ENCODE data around the gene ARHGAP27. TPM values are rescaled to one million over a fixed set of nuclear protein-coding genes. Genes with fewer than 3 reads are reported as not detected.
A peak's percentile ranks its signal among the peaks of the same experiment; 100 is the strongest.

Gene ARHGAP27
- total and polyA plus RNA-seq, 2 of the 13 experiments (the other 11 are each of a cell fraction or from before 2014, with no cell fraction given), result 15.5 to 18.9 TPM

DNA sequence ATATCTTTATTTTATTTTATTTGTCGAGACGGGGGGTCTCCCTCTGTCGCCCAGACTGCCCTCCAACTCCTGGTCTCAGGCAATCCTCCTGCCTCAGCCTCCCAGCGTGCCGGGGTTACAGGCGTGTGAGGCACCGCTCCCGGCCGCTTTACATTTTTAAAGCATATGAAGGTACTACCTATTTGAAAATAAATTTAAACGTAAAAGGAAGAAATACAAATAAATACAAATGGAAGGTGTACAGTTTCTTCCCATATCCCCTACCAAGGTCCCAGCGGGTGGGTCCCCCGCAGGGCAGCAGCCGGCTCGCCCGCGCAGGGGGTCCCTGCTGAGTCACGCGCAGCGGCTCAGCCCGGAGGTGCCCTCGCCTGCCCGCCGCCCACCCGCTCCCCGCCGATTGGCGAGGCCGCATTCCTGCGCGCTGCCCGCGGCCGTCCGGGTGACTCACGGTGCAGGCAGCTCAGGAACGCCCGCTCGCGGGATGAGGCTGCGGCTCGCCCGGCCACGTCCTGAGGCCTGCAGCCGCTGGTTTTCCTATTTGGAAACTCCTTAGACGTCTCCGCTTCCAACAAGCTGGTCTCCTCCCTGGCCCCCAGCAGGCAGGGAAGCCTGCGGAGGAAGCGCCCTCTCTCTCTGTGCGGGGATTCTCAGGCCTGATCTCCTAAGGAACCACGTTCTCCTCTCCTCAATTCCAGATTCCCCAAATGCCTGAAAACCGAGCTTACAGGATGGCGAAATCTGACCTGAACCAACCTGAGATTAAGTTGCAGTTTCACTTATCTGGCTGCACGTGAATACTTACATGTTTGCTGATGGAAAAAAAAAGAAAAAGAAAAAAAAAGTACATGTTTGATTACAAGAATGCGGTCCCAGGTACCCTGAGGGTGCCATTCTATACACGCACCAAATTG, 61.0 kb downstream of the ARHGAP27 start (continued):
- TF ChIP-seq, protein P1, sequence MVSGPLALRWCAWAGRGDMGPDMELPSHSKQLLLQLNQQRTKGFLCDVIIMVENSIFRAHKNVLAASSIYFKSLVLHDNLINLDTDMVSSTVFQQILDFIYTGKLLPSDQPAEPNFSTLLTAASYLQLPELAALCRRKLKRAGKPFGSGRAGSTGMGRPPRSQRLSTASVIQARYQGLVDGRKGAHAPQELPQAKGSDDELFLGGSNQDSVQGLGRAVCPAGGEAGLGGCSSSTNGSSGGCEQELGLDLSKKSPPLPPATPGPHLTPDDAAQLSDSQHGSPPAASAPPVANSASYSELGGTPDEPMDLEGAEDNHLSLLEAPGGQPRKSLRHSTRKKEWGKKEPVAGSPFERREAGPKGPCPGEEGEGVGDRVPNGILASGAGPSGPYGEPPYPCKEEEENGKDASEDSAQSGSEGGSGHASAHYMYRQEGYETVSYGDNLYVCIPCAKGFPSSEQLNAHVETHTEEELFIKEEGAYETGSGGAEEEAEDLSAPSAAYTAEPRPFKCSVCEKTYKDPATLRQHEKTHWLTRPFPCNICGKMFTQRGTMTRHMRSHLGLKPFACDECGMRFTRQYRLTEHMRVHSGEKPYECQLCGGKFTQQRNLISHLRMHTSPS (CRISPR knock-in tag; IDR thresholded peaks at IDR 0.05; ENCODE audit: low read depth), result peak; percentile 93
- TF ChIP-seq REXO4 (CRISPR knock-in tag; IDR thresholded peaks at IDR 0.05; ENCODE audit: borderline replicate concordance) (no peak), ELF3 (CRISPR knock-in tag; IDR thresholded peaks at IDR 0.05) (peak; percentile 37; the same call in 1 of the 2 replicates), ZNF772 (CRISPR knock-in tag; IDR thresholded peaks at IDR 0.05) (no peak; the same call in 1 of the 2 replicates), SRF (IDR thresholded peaks at IDR 0.05; ENCODE audit: low read depth, low read length) (no peak), CHD4 (IDR thresholded peaks at IDR 0.05; ENCODE audit: borderline replicate concordance, low read length) (0 out of 2 replicates have a peak, but pooled peaks have one; percentile 22), FOSL2 (CRISPR knock-in tag; IDR thresholded peaks at IDR 0.05) (peak; percentile 99), U2AF1 (optimal IDR thresholded peaks at IDR 0.05; ENCODE audit: low read depth, low read length) (no peak), NFYB (CRISPR knock-in tag; IDR thresholded peaks at IDR 0.05) (peak; percentile 26; the same call in 1 of the 2 replicates), ZNF101 (CRISPR knock-in tag; IDR thresholded peaks at IDR 0.05; ENCODE audit: borderline replicate concordance, low read depth) (no peak), ZFP82 (CRISPR knock-in tag; IDR thresholded peaks at IDR 0.05; ENCODE audit: borderline replicate concordance) (no peak), HMGA1 (CRISPR knock-in tag; conservative IDR thresholded peaks at IDR 0.05) (no peak), ZNF256 (CRISPR knock-in tag; conservative IDR thresholded peaks at IDR 0.05) (no peak), ZBTB8A (CRISPR knock-in tag; IDR thresholded peaks at IDR 0.05; ENCODE audit: borderline replicate concordance, low read depth) (no peak), TOPORS (CRISPR knock-in tag; IDR thresholded peaks at IDR 0.05) (no peak), ZFP62 (CRISPR knock-in tag; IDR thresholded peaks at IDR 0.05) (no peak), THYN1 (CRISPR knock-in tag; IDR thresholded peaks at IDR 0.05; ENCODE audit: borderline replicate concordance, low read depth) (no peak)
- TF ChIP-seq, protein P2, sequence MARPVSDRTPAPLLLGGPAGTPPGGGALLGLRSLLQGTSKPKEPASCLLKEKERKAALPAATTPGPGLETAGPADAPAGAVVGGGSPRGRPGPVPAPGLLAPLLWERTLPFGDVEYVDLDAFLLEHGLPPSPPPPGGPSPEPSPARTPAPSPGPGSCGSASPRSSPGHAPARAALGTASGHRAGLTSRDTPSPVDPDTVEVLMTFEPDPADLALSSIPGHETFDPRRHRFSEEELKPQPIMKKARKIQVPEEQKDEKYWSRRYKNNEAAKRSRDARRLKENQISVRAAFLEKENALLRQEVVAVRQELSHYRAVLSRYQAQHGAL (CRISPR knock-in tag; IDR thresholded peaks at IDR 0.05; ENCODE audit: not compliant biosample characterization), result peak; percentile 69
- TF ChIP-seq, protein P3, sequence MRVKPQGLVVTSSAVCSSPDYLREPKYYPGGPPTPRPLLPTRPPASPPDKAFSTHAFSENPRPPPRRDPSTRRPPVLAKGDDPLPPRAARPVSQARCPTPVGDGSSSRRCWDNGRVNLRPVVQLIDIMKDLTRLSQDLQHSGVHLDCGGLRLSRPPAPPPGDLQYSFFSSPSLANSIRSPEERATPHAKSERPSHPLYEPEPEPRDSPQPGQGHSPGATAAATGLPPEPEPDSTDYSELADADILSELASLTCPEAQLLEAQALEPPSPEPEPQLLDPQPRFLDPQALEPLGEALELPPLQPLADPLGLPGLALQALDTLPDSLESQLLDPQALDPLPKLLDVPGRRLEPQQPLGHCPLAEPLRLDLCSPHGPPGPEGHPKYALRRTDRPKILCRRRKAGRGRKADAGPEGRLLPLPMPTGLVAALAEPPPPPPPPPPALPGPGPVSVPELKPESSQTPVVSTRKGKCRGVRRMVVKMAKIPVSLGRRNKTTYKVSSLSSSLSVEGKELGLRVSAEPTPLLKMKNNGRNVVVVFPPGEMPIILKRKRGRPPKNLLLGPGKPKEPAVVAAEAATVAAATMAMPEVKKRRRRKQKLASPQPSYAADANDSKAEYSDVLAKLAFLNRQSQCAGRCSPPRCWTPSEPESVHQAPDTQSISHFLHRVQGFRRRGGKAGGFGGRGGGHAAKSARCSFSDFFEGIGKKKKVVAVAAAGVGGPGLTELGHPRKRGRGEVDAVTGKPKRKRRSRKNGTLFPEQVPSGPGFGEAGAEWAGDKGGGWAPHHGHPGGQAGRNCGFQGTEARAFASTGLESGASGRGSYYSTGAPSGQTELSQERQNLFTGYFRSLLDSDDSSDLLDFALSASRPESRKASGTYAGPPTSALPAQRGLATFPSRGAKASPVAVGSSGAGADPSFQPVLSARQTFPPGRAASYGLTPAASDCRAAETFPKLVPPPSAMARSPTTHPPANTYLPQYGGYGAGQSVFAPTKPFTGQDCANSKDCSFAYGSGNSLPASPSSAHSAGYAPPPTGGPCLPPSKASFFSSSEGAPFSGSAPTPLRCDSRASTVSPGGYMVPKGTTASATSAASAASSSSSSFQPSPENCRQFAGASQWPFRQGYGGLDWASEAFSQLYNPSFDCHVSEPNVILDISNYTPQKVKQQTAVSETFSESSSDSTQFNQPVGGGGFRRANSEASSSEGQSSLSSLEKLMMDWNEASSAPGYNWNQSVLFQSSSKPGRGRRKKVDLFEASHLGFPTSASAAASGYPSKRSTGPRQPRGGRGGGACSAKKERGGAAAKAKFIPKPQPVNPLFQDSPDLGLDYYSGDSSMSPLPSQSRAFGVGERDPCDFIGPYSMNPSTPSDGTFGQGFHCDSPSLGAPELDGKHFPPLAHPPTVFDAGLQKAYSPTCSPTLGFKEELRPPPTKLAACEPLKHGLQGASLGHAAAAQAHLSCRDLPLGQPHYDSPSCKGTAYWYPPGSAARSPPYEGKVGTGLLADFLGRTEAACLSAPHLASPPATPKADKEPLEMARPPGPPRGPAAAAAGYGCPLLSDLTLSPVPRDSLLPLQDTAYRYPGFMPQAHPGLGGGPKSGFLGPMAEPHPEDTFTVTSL (CRISPR knock-in tag; IDR thresholded peaks at IDR 0.05; ENCODE audit: borderline replicate concordance), result no peak; the same call in 1 of the 2 replicates

Data from HepG2 (cell line).